Activated T-cell treated with anti-CD3 and anti-CD28 coated beads, Interleukin-2, amount 50 U/mL, for 72 hours (primary cell): Measurements from ENCODE around the gene RPS29. TPM values are rescaled to one million over a fixed set of nuclear protein-coding genes. Genes with fewer than 3 reads are reported as not detected.
"Not testable (repeated sequence)": the region's sequence is repeated elsewhere in the genome, so short reads cannot be mapped to it uniquely, and the experiment has no call there.

Experiments used
- ATAC-seq, 2 donors: fragments of 150-1000 bp; cut with Tn5 transposase; replicated peaks in 1 of 2; 2 replicates each; pipeline ENCODE4 v1.10.0; 2021; ENCODE audit warnings: moderate library complexity in 2 of 2, mild to moderate bottlenecking in 1 of 2
- DNase-seq, 2 donors: peaks; one replicate each; pipeline ENCODE4 v3.0.0; 2021 to 2022; ENCODE audit warnings: mixed read lengths in 1 of 2
- H3K27ac Mint-ChIP-seq: one replicate; pipeline ENCODE4 v1.8.0; 2022; ENCODE audit warnings: mild to moderate bottlenecking, moderate library complexity, mixed read lengths
- H3K27me3 Mint-ChIP-seq: one replicate; pipeline ENCODE4 v1.8.0; 2022; ENCODE audit warnings: low read depth, mixed read lengths
- H3K36me3 Mint-ChIP-seq, 2 donors: one replicate each; pipeline ENCODE4 v1.8.0; 2022; ENCODE audit warnings: mixed read lengths in 2 of 2, mild to moderate bottlenecking in 1 of 2; ENCODE audit not compliant: insufficient read depth in 2 of 2
- H3K4me1 Mint-ChIP-seq: one replicate; pipeline ENCODE4 v1.8.0; 2022; ENCODE audit warnings: low read depth, mixed read lengths
- H3K4me3 Mint-ChIP-seq, 2 donors: one replicate each; pipeline ENCODE4 v1.8.0; 2022; ENCODE audit warnings: mild to moderate bottlenecking in 2 of 2, mixed read lengths in 2 of 2, moderate library complexity in 2 of 2
- H3K9me3 Mint-ChIP-seq, 2 donors: one replicate each; pipeline ENCODE4 v1.8.0; 2022; ENCODE audit warnings: mixed read lengths in 2 of 2
- total RNA-seq, 2 donors: library from RNA; stranded (reverse); gene quantifications; one replicate each; pipeline ENCODE4 v1.2.3, GENCODE V29; 2022

The RPS29 gene
- total RNA-seq, 2 donors from 2014 or later: 2,081 to 2,628 TPM

GRCh38 chr14:49584981-49585640, 1.1 kb downstream of the RPS29 start:
- H3K4me3 Mint-ChIP-seq: peak overlapping the region; percentile 91 to 96
- not testable (repeated sequence) for H3K27me3 Mint-ChIP-seq, H3K9me3 Mint-ChIP-seq, DNase-seq, ATAC-seq
- peak overlapping the region; percentile 95 for H3K27ac Mint-ChIP-seq
- peaks cover 56% of the 10 kb centered on the region for H3K4me1 Mint-ChIP-seq
- peaks cover 15 to 44% of the 10 kb centered on the region in 2 donors for H3K36me3 Mint-ChIP-seq

- no peaks in the 10 kb centered on the region for H3K9me3 Mint-ChIP-seq
- H3K4me3 Mint-ChIP-seq: peak overlapping the region; percentile 91 to 96
- DNase-seq (no peak), ATAC-seq (no peak)
- H3K27ac Mint-ChIP-seq: peak overlapping the region; percentile 95
- no peaks in the 10 kb centered on the region for H3K27me3 Mint-ChIP-seq
- H3K36me3 Mint-ChIP-seq: peaks cover 15 to 44% of the 10 kb centered on the region in 2 donors
- peaks cover 66% of the 10 kb centered on the region for H3K4me1 Mint-ChIP-seq
Observed at GRCh38 chr14:49584058-49584457, 2.1 kb downstream of the RPS29 start.

GRCh38 chr14:49583629-49584028, 2.6 kb downstream of the RPS29 start:
- peak overlapping the region; percentile 95 for H3K27ac Mint-ChIP-seq
- H3K9me3 Mint-ChIP-seq: no peaks in the 10 kb centered on the region
- no peak for DNase-seq
- peaks cover 15 to 44% of the 10 kb centered on the region in 2 donors for H3K36me3 Mint-ChIP-seq
- H3K27me3 Mint-ChIP-seq: no peaks in the 10 kb centered on the region
- H3K4me1 Mint-ChIP-seq: peaks cover 70% of the 10 kb centered on the region
- no peak for ATAC-seq
- H3K4me3 Mint-ChIP-seq: peak overlapping the region; percentile 91 to 96

- Mint-ChIP-seq H3K4me3 (peak overlapping the region in 1 of 2 donors; percentile 38), H3K27me3 (no peaks in the 10 kb centered on the region), H3K4me1 (peaks cover 78% of the 10 kb centered on the region), H3K9me3 (no peaks in the 10 kb centered on the region), H3K27ac (peak overlapping the region; percentile 47), H3K36me3 (peaks cover 19 to 51% of the 10 kb centered on the region in 2 donors)
- ATAC-seq: no peak
- DNase-seq: no peak
Observed at GRCh38 chr14:49582113-49582977, 3.8 kb downstream of the RPS29 start.

GRCh38 chr14:49581209-49582112, 4.7 kb downstream of the RPS29 start:
- peak overlapping the region; percentile 11 for H3K27ac Mint-ChIP-seq
- peaks cover 19 to 52% of the 10 kb centered on the region in 2 donors for H3K36me3 Mint-ChIP-seq
- no peak for ATAC-seq
- H3K4me3 Mint-ChIP-seq: peak overlapping the region in 1 of 2 donors; percentile 38
- H3K4me1 Mint-ChIP-seq: peaks cover 80% of the 10 kb centered on the region
- H3K27me3 Mint-ChIP-seq: no peaks in the 10 kb centered on the region
- no peaks in the 10 kb centered on the region for H3K9me3 Mint-ChIP-seq
- DNase-seq: no peak

- Mint-ChIP-seq H3K4me3 (no peak overlapping the region), H3K9me3 (no peaks in the 10 kb centered on the region), H3K27ac (peak overlapping the region; percentile 2), H3K36me3 (peaks cover 12 to 49% of the 10 kb centered on the region in 2 donors), H3K27me3 (no peaks in the 10 kb centered on the region), H3K4me1 (peaks cover 81% of the 10 kb centered on the region)
- DNase-seq (no peak), ATAC-seq (peak in 1 of 2 donors; percentile 23)
Observed at GRCh38 chr14:49579841-49580240, 6.3 kb downstream of the RPS29 start.

GRCh38 chr14:49578141-49578540, 8.0 kb downstream of the RPS29 start:
- DNase-seq (no peak), ATAC-seq (peak in 1 of 2 donors; percentile 41)
- Mint-ChIP-seq H3K9me3 (no peaks in the 10 kb centered on the region), H3K4me1 (peaks cover 64% of the 10 kb centered on the region), H3K27me3 (no peaks in the 10 kb centered on the region), H3K27ac (no peak overlapping the region), H3K4me3 (no peak overlapping the region), H3K36me3 (peaks cover 10 to 38% of the 10 kb centered on the region in 2 donors)

GRCh38 chr14:49574038-49574437, 12.1 kb downstream of the RPS29 start:
- DNase-seq (no peak), ATAC-seq (no peak)
- Mint-ChIP-seq H3K36me3 (peaks cover 6 to 37% of the 10 kb centered on the region in 2 donors), H3K27ac (no peak overlapping the region), H3K4me1 (peaks cover 25% of the 10 kb centered on the region), H3K27me3 (no peaks in the 10 kb centered on the region), H3K9me3 (peaks cover 0 to 2% of the 10 kb centered on the region in 2 donors), H3K4me3 (no peak overlapping the region)

GRCh38 chr14:49569281-49569680, 16.9 kb downstream of the RPS29 start:
- Mint-ChIP-seq H3K4me3 (no peak overlapping the region), H3K9me3 (peaks cover 0 to 2% of the 10 kb centered on the region in 2 donors), H3K36me3 (peaks cover 2 to 19% of the 10 kb centered on the region in 2 donors), H3K27me3 (no peaks in the 10 kb centered on the region), H3K4me1 (no peaks in the 10 kb centered on the region), H3K27ac (no peak overlapping the region)
- ATAC-seq (no peak), DNase-seq (no peak)

GRCh38 chr14:49566714-49567113, 19.5 kb downstream of the RPS29 start:
- no peak overlapping the region for H3K27ac Mint-ChIP-seq
- H3K4me1 Mint-ChIP-seq: no peaks in the 10 kb centered on the region
- ATAC-seq (no peak), DNase-seq (no peak)
- peaks cover 2% of the 10 kb centered on the region for H3K27me3 Mint-ChIP-seq
- H3K9me3 Mint-ChIP-seq: peaks cover 2 to 6% of the 10 kb centered on the region in 2 donors
- no peak overlapping the region for H3K4me3 Mint-ChIP-seq
- peaks cover 1 to 9% of the 10 kb centered on the region in 2 donors for H3K36me3 Mint-ChIP-seq

- Mint-ChIP-seq H3K4me1 (no peaks in the 10 kb centered on the region), H3K36me3 (peaks cover 1 to 4% of the 10 kb centered on the region in 2 donors), H3K4me3 (no peak overlapping the region), H3K27ac (no peak overlapping the region), H3K27me3 (peaks cover 6% of the 10 kb centered on the region), H3K9me3 (peaks cover 2 to 6% of the 10 kb centered on the region in 2 donors)
- DNase-seq (no peak), ATAC-seq (no peak)
Observed at GRCh38 chr14:49559979-49560768, 26.0 kb downstream of the RPS29 start.

- no peaks in the 10 kb centered on the region for H3K36me3 Mint-ChIP-seq
- no peak for ATAC-seq
- no peaks in the 10 kb centered on the region for H3K9me3 Mint-ChIP-seq
- H3K27ac Mint-ChIP-seq: no peak overlapping the region
- no peaks in the 10 kb centered on the region for H3K27me3 Mint-ChIP-seq
- no peak for DNase-seq
- H3K4me1 Mint-ChIP-seq: no peaks in the 10 kb centered on the region
- no peak overlapping the region for H3K4me3 Mint-ChIP-seq
Observed at GRCh38 chr14:49553892-49554291, 32.3 kb downstream of the RPS29 start.
